SK-N-MC (cell line): ENCODE data around the gene STAT5A.
"Not testable (repeated sequence)": the region's sequence is repeated elsewhere in the genome, so short reads cannot be mapped to it uniquely, and the experiment has no call there.

Experiments
- DNase-seq: peaks from one replicate; pipeline ENCODE4 v3.0.0-alpha.2; 2011; ENCODE audit warnings: low read depth, low spot score
- H3K27ac ChIP-seq: fragments of 200-600 bp; sonication (generic); 2 replicates; pipeline ENCODE4 v1.5.1; 2016; ENCODE audit warnings: mixed run types
- H3K36me3 ChIP-seq: fragments of 200-600 bp; sonication (generic); 2 replicates; pipeline ENCODE4 v1.6.1; 2017; ENCODE audit warnings: antibody characterized with exemption, low read length, mixed read lengths; ENCODE audit not compliant: insufficient read depth
- H3K4me3 ChIP-seq: fragments of 200-600 bp; sonication (generic); 2 replicates; pipeline ENCODE4 v1.5.1; 2016
- H3K9ac ChIP-seq: fragments of 200-600 bp; sonication (generic); 2 replicates; pipeline ENCODE4 v1.8.0; 2017; ENCODE audit warnings: mixed run types, mixed read lengths; ENCODE audit not compliant: insufficient read length
- H3K9me3 ChIP-seq: fragments of 200-600 bp; sonication (generic); 2 replicates; pipeline ENCODE4 v1.6.1; 2017; ENCODE audit warnings: low read depth, mild to moderate bottlenecking, antibody characterized with exemption, low read length, moderate library complexity, mixed read lengths
- EZH2 ChIP-seq: fragments of 200-600 bp; sonication (generic); IDR thresholded peaks from one replicate; pipeline ENCODE4 v1.6.1; 2017; ENCODE audit warnings: antibody characterized with exemption
- FOXP2 ChIP-seq: optimal IDR thresholded peaks from 2 replicates; pipeline ENCODE3; 2011; ENCODE audit warnings: mild to moderate bottlenecking, moderate library complexity; ENCODE audit not compliant: insufficient read depth; ENCODE audit errors: extremely low read length, control extremely low read depth
- POLR2AphosphoS5 ChIP-seq: IDR thresholded peaks from 2 replicates; pipeline ENCODE4 v1.6.1; 2012; ENCODE audit warnings: mild to moderate bottlenecking, low read depth, low read length, borderline replicate concordance

STAT5A gene

DNA sequence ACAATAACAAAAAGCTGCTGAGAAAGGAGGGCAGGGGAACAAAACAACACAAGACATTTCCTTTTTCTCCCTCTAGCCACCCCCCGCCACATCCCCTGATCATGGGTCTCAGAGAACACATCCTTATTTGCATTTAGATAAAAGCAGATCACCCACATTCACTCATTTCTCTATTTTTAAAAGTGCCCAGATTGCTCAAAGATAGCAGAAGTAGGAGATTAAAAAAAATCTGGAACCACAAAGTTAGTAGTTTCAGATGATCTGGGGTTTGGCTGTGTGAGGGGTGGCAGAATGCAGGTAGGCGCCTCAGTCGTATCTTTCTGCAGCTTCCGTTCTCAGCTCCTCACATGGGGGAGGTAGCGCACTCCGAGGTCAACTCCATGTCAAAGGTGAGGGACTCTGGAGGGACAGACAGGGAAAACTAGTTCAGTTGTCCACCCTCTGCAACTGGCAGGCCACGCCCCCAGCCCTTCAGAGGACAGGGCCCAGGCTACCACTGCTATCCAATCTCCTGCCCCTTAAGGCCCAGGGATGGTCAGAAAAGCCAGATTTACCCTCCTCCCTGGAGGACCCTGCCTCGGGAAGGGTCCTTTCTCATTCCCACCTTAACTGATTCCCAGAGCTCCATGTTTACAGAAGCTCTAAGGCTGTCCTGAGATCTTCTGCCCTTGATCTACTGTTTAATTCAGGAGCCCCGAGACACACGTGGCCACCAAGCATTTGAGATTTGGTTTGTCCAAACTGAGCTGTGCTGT is 27.3 kb downstream of the STAT5A start:
- H3K27ac ChIP-seq: no peak overlapping the region
- TF ChIP-seq FOXP2 (no peak), EZH2 (no peak), POLR2AphosphoS5 (no peak)
- H3K4me3 ChIP-seq: no peak overlapping the region
- no peak overlapping the region for H3K9ac ChIP-seq
- peaks cover 9% of the 10 kb centered on the region; the same call in 1 of the 2 replicates for H3K36me3 ChIP-seq
- no peaks in the 10 kb centered on the region for H3K9me3 ChIP-seq
- DNase-seq: no peak

DNA sequence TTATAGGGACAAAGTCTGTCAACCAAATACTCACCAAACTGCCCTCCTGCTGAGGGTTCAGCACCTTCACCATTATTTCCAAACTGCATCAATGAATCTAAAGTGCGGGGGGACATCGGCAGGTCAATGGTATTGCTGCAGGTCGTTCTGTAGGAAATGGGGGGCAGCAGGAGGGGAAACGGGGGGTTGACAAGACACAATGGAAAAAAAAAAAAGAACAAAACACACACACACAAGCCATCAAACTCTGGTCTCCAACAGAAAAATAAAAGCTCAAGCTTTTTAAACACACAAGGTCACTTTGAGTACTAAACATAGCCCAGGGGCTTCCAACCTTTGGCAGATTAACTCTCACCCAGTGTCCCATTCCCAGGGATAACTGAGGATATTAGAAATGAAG is 28.5 kb downstream of the STAT5A start:
- no peak overlapping the region for H3K9ac ChIP-seq
- DNase-seq: no peak
- TF ChIP-seq EZH2: no peak
- TF ChIP-seq FOXP2: no peak
- no peak for TF ChIP-seq POLR2AphosphoS5
- no peak overlapping the region for H3K27ac ChIP-seq
- no peak overlapping the region for H3K4me3 ChIP-seq
- H3K9me3 ChIP-seq: no peaks in the 10 kb centered on the region
- H3K36me3 ChIP-seq: peaks cover 11% of the 10 kb centered on the region; the same call in 1 of the 2 replicates

DNA sequence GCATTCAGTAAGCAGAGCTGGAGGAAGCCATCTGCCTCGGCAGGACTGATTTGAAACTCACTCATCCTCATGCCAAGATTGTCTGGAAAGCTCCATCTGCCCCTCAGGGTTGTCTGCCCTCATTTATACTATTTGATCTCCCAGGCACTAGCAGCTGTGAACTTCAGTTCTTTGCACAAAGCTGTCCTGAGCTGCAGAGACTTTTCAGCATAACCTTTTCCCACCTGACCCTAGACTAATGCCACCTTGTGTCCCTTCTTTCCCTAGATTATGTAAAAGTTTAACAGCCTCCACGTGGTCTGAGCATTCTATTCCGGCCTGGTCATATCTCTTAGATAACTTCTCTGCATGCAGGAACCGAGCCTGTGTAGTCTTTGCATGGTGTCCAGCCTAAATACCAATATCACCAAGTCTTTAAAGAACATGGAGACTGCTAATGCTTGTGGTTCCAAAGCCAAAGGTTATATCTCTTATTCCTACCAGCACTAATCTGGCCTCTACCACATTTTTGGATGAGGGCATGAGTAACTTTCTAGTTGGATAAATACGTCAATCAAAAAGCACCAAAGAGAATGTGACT is 29.1 kb downstream of the STAT5A start:
- TF ChIP-seq POLR2AphosphoS5: no peak
- no peak for TF ChIP-seq EZH2
- no peak for TF ChIP-seq FOXP2
- no peak overlapping the region for H3K27ac ChIP-seq
- H3K36me3 ChIP-seq: peaks cover 17% of the 10 kb centered on the region
- H3K4me3 ChIP-seq: no peak overlapping the region
- DNase-seq: no peak
- no peak overlapping the region for H3K9ac ChIP-seq
- no peaks in the 10 kb centered on the region for H3K9me3 ChIP-seq

DNA sequence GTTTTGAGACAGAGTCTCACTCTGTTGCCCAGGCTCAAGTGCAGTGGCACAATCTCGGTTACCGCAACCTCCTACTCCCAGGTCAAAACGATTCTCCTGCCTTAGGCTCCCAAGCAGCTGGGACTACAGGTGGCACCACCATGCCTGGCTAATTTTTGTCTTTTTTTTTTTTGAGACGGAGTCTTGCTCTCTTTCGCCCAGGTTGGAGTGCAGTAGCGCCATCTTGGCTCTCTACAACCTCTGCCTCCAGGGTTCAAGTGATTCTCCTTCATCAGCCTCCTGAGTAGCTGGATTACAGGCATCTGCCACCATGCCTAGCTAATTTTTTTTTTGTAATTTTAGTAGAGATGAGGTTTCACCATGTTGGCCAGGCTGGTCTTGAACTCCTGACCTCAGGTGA is 29.7 kb downstream of the STAT5A start:
- H3K36me3 ChIP-seq: peaks cover 21% of the 10 kb centered on the region
- not testable (repeated sequence) for H3K9ac ChIP-seq

DNA sequence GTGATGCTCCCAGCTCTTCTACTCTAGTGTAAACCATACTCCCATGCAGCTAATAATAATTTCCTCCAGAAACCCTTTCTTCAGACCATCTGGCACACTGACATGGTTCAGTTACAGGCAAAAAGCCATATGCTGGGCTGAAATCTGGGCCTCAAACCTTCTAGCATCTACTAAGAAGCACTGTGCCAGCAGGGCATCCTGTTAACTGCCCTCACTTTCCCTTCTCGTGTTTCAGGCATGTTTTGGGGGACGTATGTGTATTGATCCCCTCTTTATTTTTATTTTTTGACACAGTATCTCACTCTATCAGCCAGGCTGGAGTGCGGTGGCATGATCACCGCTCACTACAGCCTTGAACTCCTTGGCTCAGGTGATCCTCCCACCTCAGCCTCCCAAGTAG is 33.3 kb downstream of the STAT5A start:
- Histone ChIP-seq H3K9me3 (no peaks in the 10 kb centered on the region), H3K36me3 (peaks cover 17% of the 10 kb centered on the region), H3K27ac (no peak overlapping the region), H3K4me3 (no peak overlapping the region), H3K9ac (no peak overlapping the region)
- TF ChIP-seq FOXP2 (no peak), EZH2 (no peak), POLR2AphosphoS5 (no peak)
- DNase-seq: no peak

More for the DNA sequence above, 29.7 kb downstream of the STAT5A start:
- DNase-seq, H3K9me3 ChIP-seq, H3K4me3 ChIP-seq, H3K27ac ChIP-seq: not testable (repeated sequence)

DNA sequence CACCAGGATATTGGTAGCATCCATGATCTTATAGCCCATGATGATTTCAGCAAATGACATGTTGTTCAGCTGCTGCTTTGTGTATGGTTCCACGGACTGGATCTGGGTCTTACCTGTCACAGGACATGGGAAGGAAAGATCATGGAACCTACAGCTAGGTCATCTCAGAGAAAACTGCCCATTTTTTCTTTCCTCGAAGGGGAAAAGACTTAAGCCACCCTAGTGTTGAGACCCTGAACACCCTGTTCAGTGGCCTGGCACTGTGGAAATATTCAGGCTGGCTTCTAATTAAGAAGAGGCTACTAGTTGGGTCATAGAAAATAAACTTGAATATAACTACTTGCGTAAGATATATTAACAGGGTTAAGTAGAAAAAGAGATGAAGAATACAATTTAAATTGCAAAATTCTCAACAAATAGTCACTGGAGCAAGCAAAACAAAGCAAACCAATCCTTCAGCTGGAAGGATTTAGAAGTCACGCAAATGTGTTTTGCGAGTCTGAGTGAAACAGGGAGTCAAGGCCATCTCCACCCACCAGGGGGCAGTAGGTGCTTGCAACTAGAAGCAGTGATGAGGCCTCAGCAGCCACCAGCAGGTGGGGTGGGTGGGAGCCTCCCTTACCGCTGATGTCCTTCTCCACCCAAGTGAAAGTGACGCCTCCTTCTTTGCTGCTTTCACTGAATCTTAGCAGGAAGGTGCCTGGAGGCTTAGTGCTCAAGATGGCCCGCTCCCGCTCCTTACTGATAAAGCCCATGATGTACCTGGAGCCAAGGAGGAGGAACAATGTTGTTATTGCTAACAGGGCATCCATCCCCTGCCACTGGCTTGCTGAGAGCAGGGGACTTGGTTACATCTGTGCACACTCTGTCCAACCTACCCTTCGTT is 34.3 kb downstream of the STAT5A start:
- no peaks in the 10 kb centered on the region for H3K9me3 ChIP-seq
- peaks cover 25% of the 10 kb centered on the region for H3K36me3 ChIP-seq
- TF ChIP-seq EZH2 (no peak), POLR2AphosphoS5 (0 out of 2 replicates have a peak, but pooled peaks have one; percentile 10)
- H3K4me3 ChIP-seq: no peak overlapping the region
- no peak overlapping the region for H3K27ac ChIP-seq
- peak; percentile 84 for DNase-seq
- no peak overlapping the region for H3K9ac ChIP-seq

DNA sequence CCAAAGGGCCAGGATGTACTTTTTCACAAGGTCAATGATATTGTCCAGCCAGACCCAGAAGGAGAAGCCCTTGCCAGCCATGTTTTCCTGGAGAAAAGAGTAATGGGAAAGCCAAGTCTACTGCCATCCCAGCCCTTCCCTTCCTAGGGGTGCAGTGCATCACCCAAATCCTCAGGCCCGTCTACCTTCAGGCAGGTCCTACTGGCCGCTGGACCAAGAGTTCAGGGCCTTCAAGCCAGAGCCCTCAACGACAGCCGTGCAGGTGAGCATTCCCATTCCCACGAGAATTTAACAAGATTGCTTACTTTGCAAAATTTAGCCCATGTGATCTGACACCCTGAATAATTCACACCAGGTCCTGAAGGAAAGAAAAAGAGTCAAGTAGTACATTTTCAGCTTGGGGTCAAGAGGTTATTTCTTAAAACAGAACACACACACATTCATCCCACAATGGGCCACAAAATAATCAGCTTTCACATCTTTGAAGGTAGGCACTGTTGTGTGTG is 35.0 kb downstream of the STAT5A start:
- no peak for DNase-seq
- no peak overlapping the region for H3K9ac ChIP-seq
- no peak overlapping the region for H3K4me3 ChIP-seq
- peaks cover 25% of the 10 kb centered on the region for H3K36me3 ChIP-seq
- TF ChIP-seq EZH2 (no peak), FOXP2 (no peak), POLR2AphosphoS5 (no peak)
- H3K27ac ChIP-seq: no peak overlapping the region
- no peaks in the 10 kb centered on the region for H3K9me3 ChIP-seq

DNA sequence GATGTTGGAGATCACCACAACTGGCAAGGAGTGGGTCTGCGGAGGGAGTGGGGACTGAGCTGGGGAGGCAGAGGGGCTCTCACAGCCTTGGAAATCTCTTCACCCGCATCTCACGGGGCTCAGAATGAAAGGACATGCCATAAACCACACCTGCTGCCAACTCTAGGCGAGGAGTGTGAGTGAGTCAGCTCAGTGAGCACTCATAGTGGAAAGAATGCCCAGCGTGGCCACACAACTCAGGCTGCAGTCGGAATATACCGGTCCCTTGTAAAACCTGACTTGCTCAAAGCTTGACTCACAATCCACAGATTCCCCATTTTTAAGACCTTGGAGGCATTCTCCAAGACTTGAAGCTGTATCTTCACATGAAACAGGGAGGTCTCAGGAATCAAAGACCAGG is 36.7 kb downstream of the STAT5A start:
- Histone ChIP-seq H3K9me3 (no peaks in the 10 kb centered on the region), H3K4me3 (no peak overlapping the region), H3K9ac (no peak overlapping the region), H3K27ac (0 out of 2 replicates have a peak overlapping the region, but pooled peaks have one; percentile 13), H3K36me3 (peaks cover 37% of the 10 kb centered on the region)
- no peak for DNase-seq
- TF ChIP-seq FOXP2 (no peak), EZH2 (no peak), POLR2AphosphoS5 (no peak)
